NCI-H748 treated with DMSO at 0.1 percent for 48 hours (cell line): Measurements from ENCODE around the gene APOA5.
"Not testable (repeated sequence)": the region's sequence is repeated elsewhere in the genome, so short reads cannot be mapped to it uniquely, and the experiment has no call there.

Experiments
- DNase-seq: peaks from one replicate; lab custom pipeline; 2025; lab: John Stamatoyannopoulos, UW

The APOA5 gene

DNA sequence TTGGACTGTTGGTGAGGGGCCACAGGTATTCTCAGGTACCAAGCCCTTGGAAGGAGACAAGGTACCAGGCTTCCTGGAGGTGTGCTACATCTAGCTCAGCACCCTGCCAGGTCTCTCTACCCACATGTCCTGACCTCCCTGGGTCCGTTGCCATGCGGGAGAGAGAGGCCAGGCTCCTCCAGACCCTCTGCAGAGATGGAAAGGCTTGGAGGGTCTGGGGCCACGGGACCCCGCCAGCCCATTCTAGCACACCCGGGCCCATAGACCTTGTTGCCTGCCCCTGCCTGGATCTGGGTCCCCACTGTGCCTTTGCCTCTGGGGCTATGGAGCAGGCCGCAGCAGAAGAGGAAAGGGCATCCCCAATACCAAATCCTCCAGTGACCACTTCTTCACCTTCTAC lies 35.8 kb upstream of the APOA5 start:
- no peak for DNase-seq

GRCh38 chr11:116826751-116827431 lies 35.2 kb upstream of the APOA5 start:
- DNase-seq: no peak

DNA sequence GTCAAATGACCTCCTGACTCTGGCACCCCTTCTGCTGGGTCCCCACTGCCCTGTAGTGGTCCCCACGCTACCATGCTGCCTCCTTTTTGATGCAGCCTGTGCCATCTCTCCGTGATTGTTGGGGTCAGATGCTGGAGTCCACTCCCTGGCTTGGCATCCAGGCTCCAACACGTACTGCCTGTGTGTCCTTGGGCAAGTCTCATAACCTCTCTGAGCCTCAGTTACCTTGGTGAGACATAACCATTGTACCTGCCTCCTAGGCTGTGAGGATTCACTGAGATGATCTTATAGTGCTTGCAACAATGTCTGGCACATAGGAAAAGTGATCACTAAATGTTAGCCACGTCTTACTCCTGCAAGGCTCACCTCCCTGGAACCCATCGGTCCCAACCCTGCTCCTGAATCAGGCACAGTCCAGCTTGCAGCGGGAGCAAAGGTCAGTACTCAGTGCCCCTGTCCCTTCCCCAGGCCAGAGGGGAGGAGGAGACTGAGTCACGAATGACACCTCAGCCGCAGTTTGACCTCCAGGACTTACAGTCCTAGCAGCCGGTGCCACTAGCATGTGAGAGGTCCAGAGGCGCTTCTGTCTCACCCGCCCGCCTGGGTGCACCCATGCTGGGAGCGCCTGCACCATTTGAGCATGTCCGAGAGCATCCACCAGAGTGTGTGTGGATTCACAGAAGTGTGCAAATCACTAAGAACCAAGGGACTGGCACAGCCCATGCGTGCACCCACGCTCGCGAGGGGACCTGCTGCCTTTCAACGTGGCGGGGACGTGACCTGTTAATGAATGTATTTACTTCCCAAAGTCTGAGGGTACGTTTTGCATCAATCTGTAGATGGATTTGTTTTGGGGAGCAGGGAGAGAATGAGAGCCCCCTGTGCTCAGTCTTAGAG lies 34.4 kb upstream of the APOA5 start:
- no peak for DNase-seq

DNA sequence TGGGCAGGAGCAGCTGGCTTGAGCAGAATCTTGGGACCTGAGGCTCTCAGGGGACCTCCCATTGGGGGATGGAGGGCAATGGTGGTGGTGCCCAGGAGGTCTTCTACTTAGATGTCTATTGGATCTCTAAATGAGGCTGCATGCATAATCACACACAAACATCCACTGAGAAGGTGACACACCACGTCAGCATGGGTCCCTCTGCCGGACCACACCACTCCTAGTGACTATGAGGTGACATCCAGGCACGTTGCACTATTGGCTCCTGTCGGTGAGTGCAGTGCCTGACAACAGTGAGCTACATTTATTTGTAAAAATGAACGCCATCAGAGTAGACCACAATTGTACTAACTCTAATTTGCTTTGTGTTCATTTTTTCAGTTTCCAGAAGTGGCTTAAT lies 33.8 kb upstream of the APOA5 start:
- DNase-seq: no peak

DNA sequence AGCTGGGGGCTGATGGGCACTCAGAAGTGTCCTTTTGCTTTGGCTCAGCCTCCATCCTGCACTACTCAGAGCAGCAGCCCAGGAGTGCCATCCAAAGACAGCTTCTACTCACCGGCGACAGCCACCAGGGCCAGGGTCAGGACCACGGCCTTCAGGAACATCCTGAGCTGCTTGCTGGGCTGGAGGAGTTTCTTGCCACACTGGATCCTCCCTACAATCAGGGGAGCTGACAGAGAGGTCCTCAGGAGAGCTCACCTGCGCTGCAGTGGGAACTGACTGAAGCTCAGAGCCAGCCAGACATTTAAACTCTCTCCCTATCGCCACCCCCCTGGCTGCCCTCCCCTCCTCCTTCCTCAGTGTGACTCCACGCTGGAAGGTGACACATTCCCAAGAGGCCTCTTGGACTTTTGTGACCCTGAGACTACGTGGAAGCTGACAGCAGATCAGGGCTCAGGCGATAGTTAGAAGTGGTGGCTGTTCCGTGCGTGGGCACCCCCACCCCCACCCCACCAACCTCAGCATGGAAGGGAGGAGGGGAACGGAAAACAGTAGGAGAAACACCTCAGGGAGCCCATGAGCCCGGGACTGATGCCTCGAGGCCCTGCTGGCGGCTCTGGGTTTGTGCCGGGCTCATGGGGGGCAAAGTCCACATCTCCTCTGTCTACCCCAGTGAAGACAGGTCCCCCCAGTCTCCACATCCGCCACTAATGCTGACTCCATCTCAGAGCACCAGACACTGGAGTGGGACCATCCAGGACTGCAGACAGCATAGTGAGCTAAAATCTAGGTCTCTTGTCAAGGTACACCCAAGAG lies 31.6 kb upstream of the APOA5 start, which contains the start of gene APOA4:
APOA4 (minus strand) TSS at position 274 of the 813 bp plus-strand sequence; CDS start at position 161, 113 bp downstream.
- no peak for DNase-seq

DNA sequence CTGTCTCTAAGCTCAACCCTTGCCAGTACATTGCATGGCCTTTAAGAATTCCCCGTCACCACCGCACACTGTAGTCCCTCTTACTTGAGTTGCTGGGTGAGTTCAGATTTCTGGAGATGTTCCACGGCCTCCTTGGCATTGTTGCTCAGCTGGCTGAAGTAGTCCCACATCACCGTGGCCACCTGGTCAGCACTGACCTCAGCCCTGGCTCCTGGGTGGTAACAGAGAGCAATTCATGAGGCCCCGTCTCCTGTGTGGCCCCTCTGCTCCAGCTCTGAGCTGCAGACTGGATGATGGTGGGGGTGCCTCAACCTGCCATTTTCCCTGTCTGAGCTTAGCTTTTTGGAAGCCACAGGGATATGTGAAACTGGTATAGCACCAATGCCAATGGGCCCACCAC lies 30.9 kb upstream of the APOA5 start:
- no peak for DNase-seq

DNA sequence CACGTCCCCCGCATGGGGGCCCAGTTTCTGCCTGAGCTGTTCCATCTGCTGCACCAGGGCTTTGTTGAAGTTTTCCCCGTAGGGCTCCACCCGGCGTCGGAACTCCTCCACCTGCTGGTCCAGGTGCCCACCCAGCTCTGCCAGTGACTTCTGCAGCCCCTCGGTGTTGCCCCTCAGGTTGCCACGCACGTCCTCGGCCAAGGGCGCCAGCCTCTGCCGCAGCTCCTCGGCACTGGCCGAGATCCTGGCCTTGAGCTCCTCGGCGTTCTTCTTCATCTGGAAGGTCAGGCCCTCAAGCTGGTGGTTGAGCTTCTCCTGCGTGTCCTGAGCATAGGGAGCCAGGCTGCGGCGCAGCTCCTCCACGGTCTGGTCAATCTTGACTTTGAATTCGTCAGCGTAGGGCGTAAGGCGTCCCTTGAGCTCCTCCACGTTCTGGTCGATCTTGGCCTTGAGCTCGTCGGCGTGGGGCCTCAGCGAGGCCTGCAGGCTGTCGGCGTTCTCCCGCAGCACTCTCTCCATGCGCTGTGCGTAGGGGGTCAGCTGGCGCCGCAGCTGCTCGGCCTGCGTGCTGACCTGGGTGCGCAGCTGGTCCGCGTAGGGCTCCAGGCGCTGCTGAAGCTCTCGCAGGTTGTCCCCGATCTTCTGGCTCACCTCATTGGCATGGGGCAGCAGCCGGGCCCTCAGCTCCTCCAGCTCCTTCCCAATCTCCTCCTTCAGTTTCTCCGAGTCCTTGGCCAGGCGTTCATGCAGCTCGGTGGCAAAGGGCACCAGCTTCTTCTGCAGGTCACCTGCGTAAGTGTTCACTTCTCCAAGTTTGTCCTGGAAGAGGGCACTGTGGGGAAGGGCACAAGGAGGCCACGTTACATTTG lies 29.6 kb upstream of the APOA5 start:
- no peak for DNase-seq

GRCh38 chr11:116819049-116819448 lies 27.4 kb upstream of the APOA5 start:
- no peak for DNase-seq

DNA sequence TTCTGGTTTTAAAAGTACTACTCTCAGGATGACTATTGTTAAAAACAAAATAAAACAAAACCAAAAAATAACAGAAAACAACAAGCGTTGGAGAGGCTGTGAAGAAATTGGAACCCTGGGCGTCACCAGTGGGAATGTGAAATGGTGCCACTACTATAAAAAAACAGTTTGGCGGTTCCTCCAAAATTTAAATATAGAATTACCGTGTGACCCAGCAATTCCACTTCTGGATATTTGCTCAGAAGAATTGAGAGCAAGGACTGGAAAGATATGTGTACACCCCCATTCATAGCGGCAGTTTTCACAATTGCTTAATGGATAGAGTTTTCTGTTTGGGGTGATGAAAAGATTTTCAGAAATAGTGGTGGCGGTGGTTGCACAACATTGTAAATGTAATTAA lies 22.8 kb upstream of the APOA5 start:
- DNase-seq: no peak

- no peak for DNase-seq
These were observed 22.2 kb upstream of the APOA5 start for GRCh38 chr11:116813781-116814471.

GRCh38 chr11:116813170-116813569 lies 21.5 kb upstream of the APOA5 start:
- no peak for DNase-seq

- no peak for DNase-seq
These were observed 20.4 kb upstream of the APOA5 start for GRCh38 chr11:116812109-116812508.

- no peak for DNase-seq
These were observed 19.5 kb upstream of the APOA5 start for GRCh38 chr11:116811194-116811593.

- DNase-seq: no peak
These were observed 16.8 kb upstream of the APOA5 start for GRCh38 chr11:116808262-116809175.

GRCh38 chr11:116807601-116808261 lies 16.1 kb upstream of the APOA5 start:
- no peak for DNase-seq

DNA sequence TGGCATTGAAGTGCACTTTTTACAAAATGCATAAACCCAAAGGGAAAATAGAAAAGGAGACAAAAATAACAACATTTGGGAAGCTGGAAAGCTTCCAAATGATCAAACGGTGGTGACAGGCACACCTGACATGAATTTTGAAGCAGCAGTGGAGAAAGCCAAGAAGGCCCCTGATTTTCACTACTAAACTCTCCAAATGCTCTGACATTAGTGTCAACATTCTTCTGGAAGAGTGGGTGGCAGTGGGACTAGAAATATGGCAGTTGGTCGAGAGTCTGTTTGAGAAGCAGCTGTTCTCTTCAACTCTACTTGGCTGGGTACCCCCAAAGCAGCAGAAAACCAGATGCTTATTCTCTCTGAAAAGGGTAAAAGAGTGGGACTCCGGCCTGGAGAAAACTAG lies 12.3 kb upstream of the APOA5 start:
- DNase-seq: no peak

- not testable (repeated sequence) for DNase-seq
These were observed 10.0 kb upstream of the APOA5 start for GRCh38 chr11:116801662-116802061.

GRCh38 chr11:116800610-116801009 lies 8.9 kb upstream of the APOA5 start:
- no peak for DNase-seq

GRCh38 chr11:116798368-116798767 lies 6.7 kb upstream of the APOA5 start:
- DNase-seq: no peak
